HepG2 (cell line): ENCODE data around the gene DLG2. TPM values are rescaled to one million over a fixed set of nuclear protein-coding genes. Genes with fewer than 3 reads are reported as not detected.
A peak's percentile ranks its signal among the peaks of the same experiment; 100 is the strongest.

ENCODE experiments used
- BRF2 ChIP-seq: sonication (generic); formaldehyde crosslinking; IDR thresholded peaks from 2 replicates; pipeline ENCODE4 v1.8.1; 2022; ENCODE audit warnings: mild to moderate bottlenecking, missing genetic modification reagents
- CEBPG ChIP-seq: IDR thresholded peaks from 2 replicates; pipeline ENCODE4 v1.6.1; 2016
- DRAP1 ChIP-seq: IDR thresholded peaks from 2 replicates; pipeline ENCODE4 v1.6.1; 2016; ENCODE audit warnings: missing genetic modification reagents, missing compliant biosample characterization
- ETV5 ChIP-seq: IDR thresholded peaks from 2 replicates; pipeline ENCODE4 v1.6.1; 2018; ENCODE audit warnings: missing biosample characterization, missing genetic modification reagents, inconsistent platforms, borderline replicate concordance
- FOXP1 ChIP-seq, 2 experiments: fragments of 450-650 bp in 1 of 2; IDR thresholded peaks; 2 replicates each; pipeline ENCODE4 v1.6.1; 2017 to 2018; ENCODE audit warnings: antibody characterized with exemption in 1 of 2
- GPN1 ChIP-seq: sonication (generic); formaldehyde crosslinking; IDR thresholded peaks from 2 replicates; pipeline ENCODE4 v1.5.1; 2020; ENCODE audit warnings: missing genetic modification reagents, borderline replicate concordance
- HES4 ChIP-seq: sonication (generic); formaldehyde crosslinking; IDR thresholded peaks from 2 replicates; pipeline ENCODE4 v1.9.0; 2021; ENCODE audit warnings: mild to moderate bottlenecking, missing genetic modification reagents, borderline replicate concordance
- IRF1 ChIP-seq: sonication (generic); formaldehyde crosslinking; IDR thresholded peaks from 2 replicates; pipeline ENCODE4 v1.4.0; 2020; ENCODE audit warnings: low read depth, mild to moderate bottlenecking, missing genetic modification reagents
- KMT2A ChIP-seq: sonication (generic); formaldehyde crosslinking; IDR thresholded peaks from 2 replicates; pipeline ENCODE4 v1.4.0; 2020; ENCODE audit warnings: missing genetic modification reagents
- NCOA1 ChIP-seq: sonication (generic); formaldehyde crosslinking; IDR thresholded peaks from 2 replicates; pipeline ENCODE4 v1.9.0; 2021; ENCODE audit warnings: missing genetic modification reagents
- PAWR ChIP-seq: sonication (generic); formaldehyde crosslinking; IDR thresholded peaks from 2 replicates; pipeline ENCODE4 v1.4.0; 2020; ENCODE audit warnings: missing genetic modification reagents, mild to moderate bottlenecking, borderline replicate concordance
- PITX1 ChIP-seq: sonication (generic); formaldehyde crosslinking; IDR thresholded peaks from 2 replicates; pipeline ENCODE4 v1.5.1; 2020; ENCODE audit warnings: mild to moderate bottlenecking, missing genetic modification reagents
- PPARG ChIP-seq: conservative IDR thresholded peaks from 2 replicates; pipeline ENCODE4 v1.6.1; 2016; ENCODE audit warnings: missing biosample characterization, missing genetic modification reagents
- RFXANK ChIP-seq: IDR thresholded peaks from 2 replicates; pipeline ENCODE4 v1.6.1; 2016
- STAT5B ChIP-seq: sonication (generic); formaldehyde crosslinking; IDR thresholded peaks from 2 replicates; pipeline ENCODE4 v1.4.0; 2020; ENCODE audit warnings: missing genetic modification reagents
- TEAD2 ChIP-seq: sonication (generic); formaldehyde crosslinking; IDR thresholded peaks from 2 replicates; pipeline ENCODE4 v1.9.0; 2021; ENCODE audit warnings: missing genetic modification reagents
- U2AF2 ChIP-seq: fragments of 200-400 bp; formaldehyde crosslinking; IDR thresholded peaks from 2 replicates; pipeline ENCODE4 v1.6.1; 2017; ENCODE audit warnings: low read depth, mild to moderate bottlenecking, low read length
- XRCC5 ChIP-seq: fragments of 200-400 bp; formaldehyde crosslinking; optimal IDR thresholded peaks from 2 replicates; pipeline ENCODE3; 2017; ENCODE audit warnings: mild to moderate bottlenecking, low read length
- ZBTB21 ChIP-seq: sonication (generic); formaldehyde crosslinking; IDR thresholded peaks from 2 replicates; pipeline ENCODE4 v1.4.0; 2020; ENCODE audit warnings: missing genetic modification reagents
- ZBTB3 ChIP-seq: sonication (generic); formaldehyde crosslinking; IDR thresholded peaks from 2 replicates; pipeline ENCODE4 v1.4.0; 2020; ENCODE audit warnings: low read depth, mild to moderate bottlenecking, moderate library complexity, missing genetic modification reagents, borderline replicate concordance
- ZFP41 ChIP-seq: sonication (generic); formaldehyde crosslinking; IDR thresholded peaks from 2 replicates; pipeline ENCODE4 v1.4.0; 2020; ENCODE audit warnings: mild to moderate bottlenecking, missing genetic modification reagents, borderline replicate concordance
- ZNF18 ChIP-seq: sonication (generic); formaldehyde crosslinking; IDR thresholded peaks from 2 replicates; pipeline ENCODE4 v1.8.0; 2022; ENCODE audit warnings: mild to moderate bottlenecking, missing genetic modification reagents; ENCODE audit not compliant: insufficient replicate concordance
- ZNF20 ChIP-seq: sonication (generic); formaldehyde crosslinking; IDR thresholded peaks from 2 replicates; pipeline ENCODE4 v1.4.0; 2020; ENCODE audit warnings: mild to moderate bottlenecking, moderate library complexity, missing genetic modification reagents
- ZNF234 ChIP-seq: sonication (generic); formaldehyde crosslinking; conservative IDR thresholded peaks from 2 replicates; pipeline ENCODE4 v1.5.1; 2020; ENCODE audit warnings: mild to moderate bottlenecking, missing genetic modification reagents
- ZNF251 ChIP-seq: sonication (generic); formaldehyde crosslinking; IDR thresholded peaks from 2 replicates; pipeline ENCODE4 v1.9.0; 2021; ENCODE audit warnings: mild to moderate bottlenecking, missing genetic modification reagents
- ZNF564 ChIP-seq: sonication (generic); formaldehyde crosslinking; IDR thresholded peaks from 2 replicates; pipeline ENCODE4 v1.8.1; 2023; ENCODE audit warnings: mild to moderate bottlenecking, missing genetic modification reagents
- ZNF615 ChIP-seq: sonication (generic); formaldehyde crosslinking; IDR thresholded peaks from 2 replicates; pipeline ENCODE4 v1.5.0; 2020; ENCODE audit warnings: mild to moderate bottlenecking, missing genetic modification reagents, borderline replicate concordance
- ZNF761 ChIP-seq: sonication (generic); formaldehyde crosslinking; conservative IDR thresholded peaks from 2 replicates; pipeline ENCODE4 v1.4.0; 2020; ENCODE audit warnings: mild to moderate bottlenecking, missing genetic modification reagents
- ZNF792 ChIP-seq: IDR thresholded peaks from 2 replicates; pipeline ENCODE4 v1.6.1; 2016
- ZSCAN30 ChIP-seq: sonication (generic); formaldehyde crosslinking; IDR thresholded peaks from 2 replicates; pipeline ENCODE4 v1.5.0; 2020; ENCODE audit warnings: mild to moderate bottlenecking, missing genetic modification reagents
- polyA plus RNA-seq, 8 experiments: library from polyadenylated mRNA; depleted of rRNA in 3 of 8; stranded (reverse) in 7 of 8; unstranded in 1 of 8; fragments of >200 nt; fragmentation: Illumina TruSeq in 4 of 8; extraction: Trizol in 4 of 8; gene quantifications; 2 replicates each; pipeline versions ENCODE4 v1.2.1 to v1.2.3, GENCODE V29; 2011 to 2016; ENCODE audit warnings: low read depth in 4 of 8, missing spikeins in 1 of 8, mixed read lengths in 1 of 8; ENCODE audit not compliant: insufficient read depth in 1 of 8
- total RNA-seq, 5 experiments: library from RNA; depleted of rRNA; stranded (reverse); fragments of >200 nt; fragmentation: Illumina TruSeq; extraction: Trizol; gene quantifications; 2 replicates each; pipeline ENCODE4 v1.2.3, GENCODE V29; 2016; ENCODE audit warnings: low read depth in 1 of 5

DLG2 gene
- total and polyA plus RNA-seq, 2 of the 13 experiments (the other 11 are each of a cell fraction or from before 2014, with no cell fraction given) = 0.46 to 1.0 TPM

- no peak for TF ChIP-seq TEAD2
- TF ChIP-seq HES4 (CRISPR knock-in tag) = no peak; the same call in 1 of the 2 replicates
- peak; percentile 41 for TF ChIP-seq CEBPG
- TF ChIP-seq BRF2 (CRISPR knock-in tag) = no peak
- TF ChIP-seq NCOA1 (CRISPR knock-in tag) = no peak
- no peak for TF ChIP-seq ZNF761 (CRISPR knock-in tag)
- TF ChIP-seq ZBTB3 (CRISPR knock-in tag) = no peak
- TF ChIP-seq ZNF564 (CRISPR knock-in tag) = peak; percentile 4; the same call in 1 of the 2 replicates
- no peak for TF ChIP-seq PAWR (CRISPR knock-in tag)
- TF ChIP-seq RFXANK (CRISPR knock-in tag) = no peak
- TF ChIP-seq DRAP1 (CRISPR knock-in tag) = peak; percentile 96
- TF ChIP-seq ZSCAN30 = no peak
- peak; percentile 15 for TF ChIP-seq ZNF18
- no peak for TF ChIP-seq FOXP1 (IDR thresholded peaks at IDR 0.05)
- TF ChIP-seq FOXP1 (CRISPR knock-in tag; IDR thresholded peaks at IDR 0.05) = 0 out of 2 replicates have a peak, but pooled peaks have one; percentile 9
- TF ChIP-seq XRCC5 = no peak
- TF ChIP-seq ZNF615 = no peak
- no peak for TF ChIP-seq ZFP41 (CRISPR knock-in tag)
- no peak for TF ChIP-seq GPN1 (CRISPR knock-in tag)
- no peak for TF ChIP-seq ZNF234 (CRISPR knock-in tag)
- TF ChIP-seq ZNF792 (CRISPR knock-in tag) = peak; percentile 16
- no peak for TF ChIP-seq STAT5B (CRISPR knock-in tag)
- TF ChIP-seq ZBTB21 (CRISPR knock-in tag) = no peak
- TF ChIP-seq PITX1 = no peak
- TF ChIP-seq PPARG (CRISPR knock-in tag) = peak; percentile 14; the same call in 1 of the 2 replicates
- TF ChIP-seq U2AF2 = 0 out of 2 replicates have a peak, but pooled peaks have one; percentile 34
- TF ChIP-seq IRF1 (CRISPR knock-in tag) = no peak
- TF ChIP-seq ZNF251 (CRISPR knock-in tag) = no peak
- TF ChIP-seq KMT2A = peak; percentile 89
- no peak for TF ChIP-seq ETV5
- no peak for TF ChIP-seq ZNF20 (CRISPR knock-in tag)
These were observed 1.0 kb upstream of the DLG2 start, which contains the start of gene TMEM126B (continued) for GRCh38 chr11:85627998-85628770.
